Stimulated activated memory B cell treated with anti-CD40 and anti-IgM and Interleukin-4, amounts not matched to agents 10 μg/mL and 1 μg/mL and 100 μg/mL, for 72 hours (primary cell): Measurements from ENCODE around the gene PLEKHS1.
"Not testable (repeated sequence)": the region's sequence is repeated elsewhere in the genome, so short reads cannot be mapped to it uniquely, and the experiment has no call there.

Experiments
- ATAC-seq: fragments of 150-1000 bp; cut with Tn5 transposase; 2 replicates; pipeline ENCODE4 v1.10.0; 2021
- H3K27ac Mint-ChIP-seq: one replicate; pipeline ENCODE4 v1.8.0; 2022; ENCODE audit warnings: mild to moderate bottlenecking, mixed read lengths
- H3K27me3 Mint-ChIP-seq: one replicate; pipeline ENCODE4 v1.8.0; 2022; ENCODE audit warnings: mixed read lengths
- H3K36me3 Mint-ChIP-seq: one replicate; pipeline ENCODE4 v1.8.0; 2022; ENCODE audit warnings: mixed read lengths
- H3K4me1 Mint-ChIP-seq: one replicate; pipeline ENCODE4 v1.8.0; 2022; ENCODE audit warnings: mixed read lengths
- H3K4me3 Mint-ChIP-seq: one replicate; pipeline ENCODE4 v1.8.0; 2022; ENCODE audit warnings: mild to moderate bottlenecking, moderate library complexity, mixed read lengths
- H3K9me3 Mint-ChIP-seq: one replicate; pipeline ENCODE4 v1.8.0; 2022; ENCODE audit warnings: mixed read lengths

The PLEKHS1 gene

GRCh38 chr10:113802997-113803396 is 51.5 kb downstream of the PLEKHS1 start:
- H3K27ac Mint-ChIP-seq, result peak overlapping the region; percentile 26
- no peaks in the 10 kb centered on the region for H3K9me3 Mint-ChIP-seq
- no peak overlapping the region for H3K4me3 Mint-ChIP-seq
- peak; percentile 41 for ATAC-seq
- H3K4me1 Mint-ChIP-seq, result peaks cover 16% of the 10 kb centered on the region
- H3K36me3 Mint-ChIP-seq, result no peaks in the 10 kb centered on the region
- H3K27me3 Mint-ChIP-seq, result peaks cover 1% of the 10 kb centered on the region

- peaks cover 25% of the 10 kb centered on the region for H3K27me3 Mint-ChIP-seq
- H3K4me1 Mint-ChIP-seq, result peaks cover 11% of the 10 kb centered on the region
- no peaks in the 10 kb centered on the region for H3K36me3 Mint-ChIP-seq
- H3K9me3 Mint-ChIP-seq, result no peaks in the 10 kb centered on the region
- H3K27ac Mint-ChIP-seq, result no peak overlapping the region
- H3K4me3 Mint-ChIP-seq, result no peak overlapping the region
- no peak for ATAC-seq
These were observed 55.0 kb downstream of the PLEKHS1 start for GRCh38 chr10:113806503-113806902.

- Mint-ChIP-seq H3K4me1 (peaks cover 5% of the 10 kb centered on the region), H3K27ac (no peak overlapping the region), H3K27me3 (peaks cover 35% of the 10 kb centered on the region), H3K36me3 (no peaks in the 10 kb centered on the region), H3K4me3 (no peak overlapping the region), H3K9me3 (no peaks in the 10 kb centered on the region)
- ATAC-seq, result no peak
These were observed 56.7 kb downstream of the PLEKHS1 start for GRCh38 chr10:113808168-113808567.

- not testable (repeated sequence) for H3K4me1 Mint-ChIP-seq, H3K9me3 Mint-ChIP-seq, H3K4me3 Mint-ChIP-seq, ATAC-seq, H3K36me3 Mint-ChIP-seq, H3K27ac Mint-ChIP-seq
- H3K27me3 Mint-ChIP-seq, result peaks cover 17% of the 10 kb centered on the region
These were observed 63.2 kb downstream of the PLEKHS1 start for GRCh38 chr10:113814700-113815099.

- no peaks in the 10 kb centered on the region for H3K36me3 Mint-ChIP-seq
- no peak for ATAC-seq
- H3K27ac Mint-ChIP-seq, result no peak overlapping the region
- H3K9me3 Mint-ChIP-seq, result no peaks in the 10 kb centered on the region
- no peak overlapping the region for H3K4me3 Mint-ChIP-seq
- H3K27me3 Mint-ChIP-seq, result peaks cover 6% of the 10 kb centered on the region
- H3K4me1 Mint-ChIP-seq, result no peaks in the 10 kb centered on the region
These were observed 68.5 kb downstream of the PLEKHS1 start for GRCh38 chr10:113819989-113820388.

GRCh38 chr10:113820507-113820906 is 69.0 kb downstream of the PLEKHS1 start:
- H3K4me3 Mint-ChIP-seq, result no peak overlapping the region
- H3K27me3 Mint-ChIP-seq, result peaks cover 6% of the 10 kb centered on the region
- no peaks in the 10 kb centered on the region for H3K4me1 Mint-ChIP-seq

GRCh38 chr10:113821306-113821705 is 69.8 kb downstream of the PLEKHS1 start:
- H3K4me1 Mint-ChIP-seq, H3K27me3 Mint-ChIP-seq, H3K27ac Mint-ChIP-seq, H3K9me3 Mint-ChIP-seq, ATAC-seq, H3K4me3 Mint-ChIP-seq, H3K36me3 Mint-ChIP-seq: not testable (repeated sequence)

More at GRCh38 chr10:113820507-113820906, 69.0 kb downstream of the PLEKHS1 start:
- H3K9me3 Mint-ChIP-seq, result no peaks in the 10 kb centered on the region
- no peak overlapping the region for H3K27ac Mint-ChIP-seq
- H3K36me3 Mint-ChIP-seq, result no peaks in the 10 kb centered on the region
- ATAC-seq, result no peak

- H3K27ac Mint-ChIP-seq, result no peak overlapping the region
- no peak for ATAC-seq
- peaks cover 6% of the 10 kb centered on the region for H3K27me3 Mint-ChIP-seq
- H3K4me1 Mint-ChIP-seq, result no peaks in the 10 kb centered on the region
- peaks cover 5% of the 10 kb centered on the region for H3K9me3 Mint-ChIP-seq
- no peak overlapping the region for H3K4me3 Mint-ChIP-seq
- no peaks in the 10 kb centered on the region for H3K36me3 Mint-ChIP-seq
These were observed 70.7 kb downstream of the PLEKHS1 start for GRCh38 chr10:113822174-113822573.

- H3K27me3 Mint-ChIP-seq, result peaks cover 6% of the 10 kb centered on the region
- H3K36me3 Mint-ChIP-seq, result no peaks in the 10 kb centered on the region
- no peaks in the 10 kb centered on the region for H3K4me1 Mint-ChIP-seq
- H3K27ac Mint-ChIP-seq, result no peak overlapping the region
- ATAC-seq, result no peak
- peaks cover 5% of the 10 kb centered on the region for H3K9me3 Mint-ChIP-seq
- H3K4me3 Mint-ChIP-seq, result no peak overlapping the region
These were observed 71.9 kb downstream of the PLEKHS1 start for GRCh38 chr10:113823389-113823788.

GRCh38 chr10:113825791-113826190 is 74.3 kb downstream of the PLEKHS1 start:
- no peaks in the 10 kb centered on the region for H3K36me3 Mint-ChIP-seq
- H3K4me1 Mint-ChIP-seq, result no peaks in the 10 kb centered on the region
- H3K27ac Mint-ChIP-seq, result no peak overlapping the region
- no peak overlapping the region for H3K4me3 Mint-ChIP-seq
- H3K9me3 Mint-ChIP-seq, result peaks cover 8% of the 10 kb centered on the region
- H3K27me3 Mint-ChIP-seq, result peaks cover 5% of the 10 kb centered on the region
- no peak for ATAC-seq

- H3K27ac Mint-ChIP-seq, H3K4me1 Mint-ChIP-seq, H3K4me3 Mint-ChIP-seq, H3K27me3 Mint-ChIP-seq, H3K9me3 Mint-ChIP-seq, ATAC-seq, H3K36me3 Mint-ChIP-seq: not testable (repeated sequence)
These were observed 77.1 kb downstream of the PLEKHS1 start for GRCh38 chr10:113828567-113828966.
